SKM-1 (cell line): ENCODE measurements around the gene IRF2.

Experiments used
- DNase-seq: peaks from one replicate; lab custom pipeline; 2025; ENCODE audit not compliant: unreplicated experiment; lab: John Stamatoyannopoulos, UW

Gene IRF2

GRCh38 chr4:184432127-184432922 is 42.0 kb downstream of the IRF2 start:
- no peak for DNase-seq

- no peak for DNase-seq
Observed at GRCh38 chr4:184430163-184430562, 44.2 kb downstream of the IRF2 start.

GRCh38 chr4:184428787-184429186 is 45.6 kb downstream of the IRF2 start:
- no peak for DNase-seq

GRCh38 chr4:184427687-184428086 is 46.7 kb downstream of the IRF2 start:
- no peak for DNase-seq

- no peak for DNase-seq
Observed at GRCh38 chr4:184427093-184427492, 47.3 kb downstream of the IRF2 start.

- DNase-seq: no peak
Observed at GRCh38 chr4:184424993-184425758, 49.2 kb downstream of the IRF2 start.

- no peak for DNase-seq
Observed at GRCh38 chr4:184424279-184424678, 50.1 kb downstream of the IRF2 start.

GRCh38 chr4:184423003-184423686 is 51.2 kb downstream of the IRF2 start:
- DNase-seq: no peak

- DNase-seq: no peak
Observed at GRCh38 chr4:184422378-184422777, 52.0 kb downstream of the IRF2 start.

GRCh38 chr4:184421533-184422155 is 52.7 kb downstream of the IRF2 start:
- no peak for DNase-seq

GRCh38 chr4:184420881-184421416 is 53.4 kb downstream of the IRF2 start:
- DNase-seq: no peak

GRCh38 chr4:184420402-184420801 is 53.9 kb downstream of the IRF2 start:
- no peak for DNase-seq

- no peak for DNase-seq
Observed at GRCh38 chr4:184419976-184420375, 54.4 kb downstream of the IRF2 start.

GRCh38 chr4:184417802-184418511 is 56.4 kb downstream of the IRF2 start:
- DNase-seq: no peak

GRCh38 chr4:184416913-184417734 is 57.2 kb downstream of the IRF2 start:
- no peak for DNase-seq

- DNase-seq: no peak
Observed at GRCh38 chr4:184415071-184415470, 59.3 kb downstream of the IRF2 start.

- no peak for DNase-seq
Observed at GRCh38 chr4:184413261-184414046, 60.9 kb downstream of the IRF2 start.

GRCh38 chr4:184410748-184411147 is 63.6 kb downstream of the IRF2 start:
- no peak for DNase-seq
